NCI-H2107 treated with DMSO at 0.1 percent for 48 hours (cell line): ENCODE results near the gene LRP1B.

Experiments used
- DNase-seq: peaks from one replicate; lab custom pipeline; 2025; ENCODE audit not compliant: unreplicated experiment; lab: John Stamatoyannopoulos, UW

Gene LRP1B

GRCh38 chr2:140234116-140234515 lies 1896.7 kb downstream of the LRP1B start:
- no peak for DNase-seq

GRCh38 chr2:140210963-140211362 lies 1919.9 kb downstream of the LRP1B start:
- DNase-seq = no peak

- no peak for DNase-seq
These were observed 1925.7 kb downstream of the LRP1B start for GRCh38 chr2:140205093-140205492.

GRCh38 chr2:140203347-140203746 lies 1927.5 kb downstream of the LRP1B start:
- no peak for DNase-seq

- DNase-seq = no peak
These were observed 1929.2 kb downstream of the LRP1B start for GRCh38 chr2:140201572-140201971.

GRCh38 chr2:140200764-140201163 lies 1930.1 kb downstream of the LRP1B start:
- DNase-seq = no peak

GRCh38 chr2:140200307-140200706 lies 1930.5 kb downstream of the LRP1B start:
- DNase-seq = no peak

- no peak for DNase-seq
These were observed 1931.5 kb downstream of the LRP1B start for GRCh38 chr2:140199312-140199711.

GRCh38 chr2:140187086-140187485 lies 1943.7 kb downstream of the LRP1B start:
- DNase-seq = no peak

- DNase-seq = no peak
These were observed 1944.5 kb downstream of the LRP1B start for GRCh38 chr2:140186313-140186712.

- no peak for DNase-seq
These were observed 1945.7 kb downstream of the LRP1B start for GRCh38 chr2:140185076-140185475.

GRCh38 chr2:140183056-140183765 lies 1947.6 kb downstream of the LRP1B start:
- no peak for DNase-seq
